ENCODE measurements around the gene KATNAL1. TPM values are rescaled to one million over a fixed set of nuclear protein-coding genes. Genes with fewer than 3 reads are reported as not detected.
"Not testable (repeated sequence)": the region's sequence is repeated elsewhere in the genome, so short reads cannot be mapped to it uniquely, and the experiment has no call there.

KATNAL1 gene
- polyA plus RNA-seq, 3 donors from 2014 or later = 4.6 to 6.8 (median 6.6) TPM

GRCh38 chr13:30300596-30300995 lies 6.8 kb downstream of the KATNAL1 start:
- Mint-ChIP-seq H3K9me3 (no peaks in the 10 kb centered on the region), H3K4me1 (peaks cover 3 to 9% of the 10 kb centered on the region in 2 donors), H3K27me3 (ENCODE audit: low read depth in 3 of 3) (no peaks in the 10 kb centered on the region), H3K27ac (no peak overlapping the region), H3K4me3 (no peak overlapping the region), H3K36me3 (peaks cover 0 to 16% (median 0%) of the 10 kb centered on the region in 3 donors)
- no peak for DNase-seq

- no peaks in the 10 kb centered on the region for H3K9me3 Mint-ChIP-seq
- H3K27me3 Mint-ChIP-seq (ENCODE audit: low read depth in 3 of 3) = no peaks in the 10 kb centered on the region
- H3K4me1 Mint-ChIP-seq = peaks cover 3 to 9% of the 10 kb centered on the region in 2 donors
- H3K27ac Mint-ChIP-seq = peak overlapping the region in 1 of 6 donors; percentile 33
- no peak overlapping the region for H3K4me3 Mint-ChIP-seq
- DNase-seq = no peak
- H3K36me3 Mint-ChIP-seq = peaks cover 0 to 21% (median 4%) of the 10 kb centered on the region in 3 donors
Measured at GRCh38 chr13:30299786-30300185, 7.6 kb downstream of the KATNAL1 start.

- DNase-seq = no peak
- Mint-ChIP-seq H3K9me3 (no peaks in the 10 kb centered on the region), H3K4me1 (peaks cover 2 to 19% of the 10 kb centered on the region in 2 donors), H3K27me3 (ENCODE audit: low read depth in 3 of 3) (no peaks in the 10 kb centered on the region), H3K4me3 (no peak overlapping the region), H3K27ac (no peak overlapping the region), H3K36me3 (peaks cover 0 to 19% (median 4%) of the 10 kb centered on the region in 3 donors)
Measured at GRCh38 chr13:30295116-30295515, 12.2 kb downstream of the KATNAL1 start.

- H3K9me3 Mint-ChIP-seq = no peaks in the 10 kb centered on the region
- no peak overlapping the region for H3K4me3 Mint-ChIP-seq
- no peak for DNase-seq
- peaks cover 2 to 21% of the 10 kb centered on the region in 2 donors for H3K4me1 Mint-ChIP-seq
- H3K27ac Mint-ChIP-seq = no peak overlapping the region
- H3K36me3 Mint-ChIP-seq = peaks cover 0 to 14% (median 4%) of the 10 kb centered on the region in 3 donors
- H3K27me3 Mint-ChIP-seq (ENCODE audit: low read depth in 3 of 3) = no peaks in the 10 kb centered on the region
Measured at GRCh38 chr13:30294004-30294403, 13.3 kb downstream of the KATNAL1 start.

GRCh38 chr13:30292325-30292724 lies 15.0 kb downstream of the KATNAL1 start:
- H3K36me3 Mint-ChIP-seq = peaks cover 0 to 5% (median 4%) of the 10 kb centered on the region in 3 donors
- H3K9me3 Mint-ChIP-seq = no peaks in the 10 kb centered on the region
- no peak overlapping the region for H3K4me3 Mint-ChIP-seq
- no peaks in the 10 kb centered on the region for H3K27me3 Mint-ChIP-seq (ENCODE audit: low read depth in 3 of 3)
- no peak for DNase-seq
- H3K27ac Mint-ChIP-seq = no peak overlapping the region
- H3K4me1 Mint-ChIP-seq = peaks cover 2 to 26% of the 10 kb centered on the region in 2 donors

- Mint-ChIP-seq H3K27ac (no peak overlapping the region), H3K4me1 (peaks cover 5 to 33% of the 10 kb centered on the region in 2 donors), H3K36me3 (peaks cover 0 to 8% (median 6%) of the 10 kb centered on the region in 3 donors), H3K9me3 (no peaks in the 10 kb centered on the region), H3K4me3 (no peak overlapping the region), H3K27me3 (ENCODE audit: low read depth in 3 of 3) (no peaks in the 10 kb centered on the region)
- no peak for DNase-seq
Measured at GRCh38 chr13:30290812-30291436, 16.4 kb downstream of the KATNAL1 start.

GRCh38 chr13:30289533-30289932 lies 17.8 kb downstream of the KATNAL1 start:
- no peak overlapping the region for H3K27ac Mint-ChIP-seq
- no peaks in the 10 kb centered on the region for H3K27me3 Mint-ChIP-seq (ENCODE audit: low read depth in 3 of 3)

GRCh38 chr13:30286059-30286458 lies 21.3 kb downstream of the KATNAL1 start:
- peak overlapping the region in 1 of 6 donors; percentile 27 for H3K27ac Mint-ChIP-seq
- not testable (repeated sequence) for H3K27me3 Mint-ChIP-seq (ENCODE audit: low read depth in 3 of 3); H3K9me3 Mint-ChIP-seq; H3K4me3 Mint-ChIP-seq; DNase-seq
- H3K4me1 Mint-ChIP-seq = peaks cover 8 to 38% of the 10 kb centered on the region in 2 donors
- H3K36me3 Mint-ChIP-seq = peaks cover 0 to 19% (median 14%) of the 10 kb centered on the region in 3 donors

More at GRCh38 chr13:30289533-30289932, 17.8 kb downstream of the KATNAL1 start:
- Mint-ChIP-seq H3K9me3 (no peaks in the 10 kb centered on the region), H3K4me1 (peaks cover 10 to 47% of the 10 kb centered on the region in 2 donors), H3K4me3 (no peak overlapping the region), H3K36me3 (peaks cover 0 to 11% (median 5%) of the 10 kb centered on the region in 3 donors)
- DNase-seq = no peak

GRCh38 chr13:30276178-30276577 lies 31.2 kb downstream of the KATNAL1 start:
- no peak for DNase-seq
- H3K4me1 Mint-ChIP-seq = peaks cover 1 to 18% of the 10 kb centered on the region in 2 donors
- H3K4me3 Mint-ChIP-seq = no peak overlapping the region
- peaks cover 16 to 29% (median 21%) of the 10 kb centered on the region in 3 donors for H3K36me3 Mint-ChIP-seq
- H3K27me3 Mint-ChIP-seq (ENCODE audit: low read depth in 3 of 3) = no peaks in the 10 kb centered on the region
- H3K9me3 Mint-ChIP-seq = no peaks in the 10 kb centered on the region
- H3K27ac Mint-ChIP-seq = peak overlapping the region in 1 of 6 donors; percentile 37

- Mint-ChIP-seq H3K36me3 (peaks cover 12 to 33% (median 25%) of the 10 kb centered on the region in 3 donors), H3K4me3 (no peak overlapping the region), H3K27me3 (ENCODE audit: low read depth in 3 of 3) (no peaks in the 10 kb centered on the region), H3K4me1 (peaks cover 1 to 19% of the 10 kb centered on the region in 2 donors), H3K9me3 (no peaks in the 10 kb centered on the region), H3K27ac (no peak overlapping the region)
- DNase-seq = no peak
Measured at GRCh38 chr13:30274083-30274482, 33.3 kb downstream of the KATNAL1 start.

- H3K36me3 Mint-ChIP-seq = peaks cover 6 to 25% (median 20%) of the 10 kb centered on the region in 3 donors
- not testable (repeated sequence) for H3K9me3 Mint-ChIP-seq; H3K27ac Mint-ChIP-seq; H3K27me3 Mint-ChIP-seq (ENCODE audit: low read depth in 3 of 3); H3K4me3 Mint-ChIP-seq; DNase-seq
- H3K4me1 Mint-ChIP-seq = peaks cover 14 to 23% of the 10 kb centered on the region in 2 donors
Measured at GRCh38 chr13:30270035-30270434, 37.3 kb downstream of the KATNAL1 start.

GRCh38 chr13:30268673-30269072 lies 38.7 kb downstream of the KATNAL1 start:
- Mint-ChIP-seq H3K9me3 (no peaks in the 10 kb centered on the region), H3K36me3 (peaks cover 0 to 18% (median 11%) of the 10 kb centered on the region in 3 donors), H3K27ac (peak overlapping the region in 4 of 6 donors; percentile 43 to 83 (median 56)), H3K4me1 (peaks cover 14 to 23% of the 10 kb centered on the region in 2 donors), H3K4me3 (no peak overlapping the region), H3K27me3 (ENCODE audit: low read depth in 3 of 3) (no peaks in the 10 kb centered on the region)
- DNase-seq = no peak

- Mint-ChIP-seq H3K27me3 (ENCODE audit: low read depth in 3 of 3) (no peaks in the 10 kb centered on the region), H3K4me1 (peaks cover 14 to 23% of the 10 kb centered on the region in 2 donors), H3K4me3 (no peak overlapping the region), H3K36me3 (peaks cover 0 to 10% (median 8%) of the 10 kb centered on the region in 3 donors), H3K27ac (no peak overlapping the region), H3K9me3 (no peaks in the 10 kb centered on the region)
- DNase-seq = no peak
Measured at GRCh38 chr13:30266756-30267155, 40.6 kb downstream of the KATNAL1 start.

GRCh38 chr13:30259149-30259733 lies 48.1 kb downstream of the KATNAL1 start:
- H3K27ac Mint-ChIP-seq; H3K36me3 Mint-ChIP-seq; H3K4me3 Mint-ChIP-seq; H3K9me3 Mint-ChIP-seq; DNase-seq; H3K27me3 Mint-ChIP-seq (ENCODE audit: low read depth in 3 of 3); H3K4me1 Mint-ChIP-seq: not testable (repeated sequence)
